Tibial artery (tissue), 4 donors: ENCODE data around the gene MKNK1.

Experiments used
- DNase-seq, 2 donors: peaks; one replicate each; pipeline ENCODE4 v3.0.0-alpha.2; 2019
- H3K27ac ChIP-seq, 2 donors: fragments of 200-600 bp; sonication (generic) in 1 of 2; 1 replicate in 1 of 2; 2 replicates in 1 of 2; pipeline ENCODE4 v1.5.1; 2018 to 2019; ENCODE audit warnings: mild to moderate bottlenecking in 1 of 2
- H3K27me3 ChIP-seq, 2 donors: fragments of 200-600 bp; sonication (generic) in 1 of 2; one replicate each; pipeline versions ENCODE4 v1.5.1 to v1.6.0; 2016 to 2019
- H3K36me3 ChIP-seq, 3 donors: fragments of 200-600 bp; sonication (generic) in 2 of 3; one replicate each; pipeline ENCODE4 v1.5.1; 2016 to 2019; ENCODE audit warnings: mild to moderate bottlenecking in 2 of 3
- H3K4me1 ChIP-seq, 4 donors: fragments of 200-600 bp; sonication (generic) in 2 of 4; 1 replicate in 3 of 4; 2 replicates in 1 of 4; pipeline ENCODE4 v1.5.1; 2016 to 2019
- H3K4me3 ChIP-seq, 2 donors: fragments of 200-600 bp; sonication (generic) in 1 of 2; 1 replicate in 1 of 2; 2 replicates in 1 of 2; pipeline ENCODE4 v1.5.1; 2018 to 2019; ENCODE audit warnings: mild to moderate bottlenecking in 2 of 2
- H3K9me3 ChIP-seq, 3 donors: fragments of 200-600 bp; sonication (generic) in 1 of 3; one replicate each; pipeline ENCODE4 v1.5.1; 2016 to 2019
- intact Hi-C: fragments of 100-400 bp; cut with DNase I; formaldehyde crosslinking; loops from one replicate; pipeline ENCODE4 v1.15.0; 2023; ENCODE audit warnings: low total_unique reads
- TF ChIP-seq, protein P1 (sequence below), 2 experiments: fragments of 200-600 bp in 1 of 2; fragments of 450-650 bp in 1 of 2; IDR thresholded peaks; one replicate each; pipeline ENCODE4 v1.5.1; 2017 to 2019; ENCODE audit warnings: antibody characterized with exemption in 2 of 2, mild to moderate bottlenecking in 1 of 2, moderate library complexity in 1 of 2

Gene MKNK1

DNA sequence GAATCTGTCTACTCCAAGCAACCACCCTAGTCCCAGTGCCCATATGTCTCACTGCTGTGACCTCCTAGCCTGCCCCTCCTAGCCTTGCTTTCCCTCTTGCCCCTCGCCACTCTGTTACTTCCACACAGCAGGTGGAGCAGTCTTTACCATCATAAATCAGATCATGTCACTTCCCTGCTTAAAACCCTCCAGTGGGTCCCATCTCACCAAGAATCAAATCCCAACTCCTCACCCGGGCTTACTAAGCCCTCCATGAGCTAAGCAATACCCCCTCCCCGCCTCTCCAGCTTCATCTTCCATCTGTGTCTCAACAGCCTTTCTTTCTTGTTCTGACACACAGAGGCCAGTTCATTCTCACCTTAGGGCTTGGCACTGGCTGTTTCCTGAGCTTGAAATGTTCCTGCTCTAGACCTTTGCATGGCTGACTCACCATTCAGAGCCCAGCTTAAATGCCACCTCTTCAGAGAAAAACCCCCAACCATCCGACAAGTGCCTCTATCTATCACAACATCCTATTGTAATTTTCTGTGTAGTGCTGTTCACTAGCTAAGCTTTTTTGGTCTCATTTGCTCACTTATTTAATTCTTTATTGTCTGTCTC lies 74.9 kb downstream of the MKNK1 start:
- TF ChIP-seq, protein P1, sequence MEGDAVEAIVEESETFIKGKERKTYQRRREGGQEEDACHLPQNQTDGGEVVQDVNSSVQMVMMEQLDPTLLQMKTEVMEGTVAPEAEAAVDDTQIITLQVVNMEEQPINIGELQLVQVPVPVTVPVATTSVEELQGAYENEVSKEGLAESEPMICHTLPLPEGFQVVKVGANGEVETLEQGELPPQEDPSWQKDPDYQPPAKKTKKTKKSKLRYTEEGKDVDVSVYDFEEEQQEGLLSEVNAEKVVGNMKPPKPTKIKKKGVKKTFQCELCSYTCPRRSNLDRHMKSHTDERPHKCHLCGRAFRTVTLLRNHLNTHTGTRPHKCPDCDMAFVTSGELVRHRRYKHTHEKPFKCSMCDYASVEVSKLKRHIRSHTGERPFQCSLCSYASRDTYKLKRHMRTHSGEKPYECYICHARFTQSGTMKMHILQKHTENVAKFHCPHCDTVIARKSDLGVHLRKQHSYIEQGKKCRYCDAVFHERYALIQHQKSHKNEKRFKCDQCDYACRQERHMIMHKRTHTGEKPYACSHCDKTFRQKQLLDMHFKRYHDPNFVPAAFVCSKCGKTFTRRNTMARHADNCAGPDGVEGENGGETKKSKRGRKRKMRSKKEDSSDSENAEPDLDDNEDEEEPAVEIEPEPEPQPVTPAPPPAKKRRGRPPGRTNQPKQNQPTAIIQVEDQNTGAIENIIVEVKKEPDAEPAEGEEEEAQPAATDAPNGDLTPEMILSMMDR (IDR thresholded peaks at IDR 0.05), result no peak
- Histone ChIP-seq H3K27me3 (peaks cover 0 to 51% of the 10 kb centered on the region in 2 donors), H3K4me1 (peaks cover 0 to 14% (median 6%) of the 10 kb centered on the region in 4 donors), H3K36me3 (no peaks in the 10 kb centered on the region), H3K4me3 (no peak overlapping the region), H3K9me3 (no peaks in the 10 kb centered on the region), H3K27ac (no peak overlapping the region)
- no peak for DNase-seq
- intact Hi-C loops, result loop anchor here (5.0 kb wide), 1 partner anchor 52 kb away; no protein-coding TSS in a partner anchor

DNA sequence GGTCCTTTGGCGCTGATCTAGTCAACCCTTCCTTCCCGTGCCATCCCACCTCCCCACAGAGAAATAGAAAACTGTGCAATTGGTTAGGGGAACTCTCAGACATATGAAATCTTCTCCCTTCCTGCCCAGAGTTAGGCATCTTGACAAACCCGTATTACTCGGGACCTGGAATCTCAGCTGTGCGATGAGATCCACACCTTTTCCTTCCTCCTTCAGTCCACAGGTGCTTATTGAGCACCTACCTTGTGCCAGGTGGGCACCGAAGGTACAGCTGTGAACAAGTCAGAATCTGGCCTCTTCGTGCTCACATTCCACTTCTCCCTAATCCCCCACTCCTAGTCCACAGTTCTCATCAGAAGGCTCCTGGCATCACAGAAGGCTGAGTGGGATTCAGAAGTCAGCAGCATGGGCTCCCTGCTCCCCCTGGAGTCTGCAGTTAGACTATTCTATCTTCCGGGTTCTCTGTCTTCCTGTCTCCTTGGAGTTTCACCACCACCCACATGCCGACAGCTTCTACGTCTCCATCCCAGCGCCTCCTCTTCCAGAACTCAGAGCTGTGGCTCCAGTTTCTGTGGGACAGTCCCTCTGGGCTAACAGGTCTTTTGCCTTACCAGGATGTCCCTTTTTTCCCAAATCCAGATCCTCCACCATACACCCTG lies 75.6 kb downstream of the MKNK1 start:
- no peak for DNase-seq
- intact Hi-C loops, result loop anchor here (1.0 to 5.0 kb wide), 2 partner anchors 51 to 122 kb away; no protein-coding TSS in a partner anchor
- TF ChIP-seq, protein P1 (IDR thresholded peaks at IDR 0.05), result no peak
- Histone ChIP-seq H3K4me3 (no peak overlapping the region), H3K4me1 (peaks cover 0 to 10% (median 3%) of the 10 kb centered on the region in 4 donors), H3K27me3 (peaks cover 0 to 51% of the 10 kb centered on the region in 2 donors), H3K27ac (no peak overlapping the region), H3K9me3 (no peaks in the 10 kb centered on the region), H3K36me3 (no peaks in the 10 kb centered on the region)

DNA sequence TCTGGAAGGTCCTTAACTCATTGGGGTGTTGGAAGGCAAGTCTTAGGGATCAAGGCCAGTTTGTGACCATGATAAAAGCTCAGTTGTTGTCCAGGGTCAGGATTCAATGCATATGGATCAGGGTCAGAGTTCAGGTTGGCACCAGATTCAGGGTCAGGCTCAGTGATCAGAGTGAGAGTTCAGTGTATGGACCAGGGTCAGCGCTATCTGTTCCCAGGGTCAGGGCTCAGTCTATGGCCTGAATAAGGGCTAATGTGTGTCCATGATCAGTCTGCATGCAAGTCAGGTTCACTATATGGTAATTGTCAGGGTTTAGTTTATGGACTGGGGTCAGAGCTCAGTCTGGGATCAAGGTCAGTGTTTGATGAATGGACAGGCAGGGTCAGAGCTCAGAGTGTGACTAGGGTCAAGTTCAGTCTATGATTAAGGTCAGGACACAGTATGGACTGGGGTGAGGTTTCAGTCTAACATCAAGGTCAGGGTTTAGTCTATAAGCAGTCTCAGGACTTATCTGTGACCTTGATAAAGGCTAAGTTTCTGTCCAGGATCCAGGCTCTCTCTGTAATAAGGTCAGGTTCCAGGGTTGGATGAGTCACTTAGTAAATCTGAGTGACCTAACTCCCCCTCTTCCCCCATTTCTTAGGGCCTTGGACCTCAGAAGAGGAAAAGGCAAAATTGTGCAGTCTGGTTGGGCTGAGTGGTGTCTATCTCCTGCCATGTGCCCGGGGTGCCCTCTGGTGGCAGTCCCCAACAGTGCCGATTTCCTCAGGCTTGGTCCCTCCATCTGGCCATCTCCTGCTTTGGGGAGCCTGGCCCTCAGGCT lies 76.4 kb downstream of the MKNK1 start:
- intact Hi-C loops, result loop anchor here (1.0 to 5.0 kb wide), 3 partner anchors 50 to 121 kb away; no protein-coding TSS in a partner anchor
- TF ChIP-seq, protein P1 (IDR thresholded peaks at IDR 0.05), result peak; percentile 88 to 93
- peak; percentile 84 to 87 for DNase-seq
- H3K27ac ChIP-seq, result no peak overlapping the region
- H3K4me1 ChIP-seq, result peaks cover 0 to 8% (median under 1%) of the 10 kb centered on the region in 4 donors
- no peaks in the 10 kb centered on the region for H3K36me3 ChIP-seq
- H3K4me3 ChIP-seq, result no peak overlapping the region
- H3K9me3 ChIP-seq, result no peaks in the 10 kb centered on the region
- peaks cover 0 to 51% of the 10 kb centered on the region in 2 donors for H3K27me3 ChIP-seq

DNA sequence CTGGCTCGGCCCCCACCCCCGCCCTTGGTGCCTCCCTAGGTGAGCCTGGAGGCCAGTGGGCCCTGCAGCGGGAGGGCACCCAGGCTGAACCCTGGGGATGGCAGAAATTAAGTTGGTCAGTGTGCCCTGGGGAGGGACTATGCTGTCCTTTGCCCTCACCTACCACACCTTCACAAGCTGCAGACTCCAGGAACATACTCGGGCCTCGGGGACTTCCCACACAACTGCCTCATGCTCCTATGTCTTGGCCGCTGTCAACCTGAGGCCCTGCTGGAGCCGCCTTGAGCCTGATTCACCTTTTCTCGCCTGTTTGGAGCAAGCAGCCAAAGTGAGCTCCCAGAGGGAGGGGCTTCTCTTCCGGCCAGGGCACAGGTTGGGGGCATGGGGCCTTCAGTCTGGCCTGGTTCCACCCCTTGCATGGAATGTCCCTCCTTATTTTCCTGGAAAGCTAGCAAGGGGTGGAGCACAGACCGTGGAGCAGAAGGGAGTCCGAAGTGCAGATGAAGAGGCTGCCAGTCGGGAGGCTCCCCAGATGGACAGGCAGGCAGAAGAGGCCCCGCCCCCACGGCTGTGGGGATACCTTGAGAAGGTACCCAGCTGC lies 77.3 kb downstream of the MKNK1 start:
- H3K27me3 ChIP-seq, result peaks cover 0 to 51% of the 10 kb centered on the region in 2 donors
- H3K9me3 ChIP-seq, result no peaks in the 10 kb centered on the region
- no peak overlapping the region for H3K4me3 ChIP-seq
- H3K36me3 ChIP-seq, result no peaks in the 10 kb centered on the region
- H3K27ac ChIP-seq, result no peak overlapping the region
- TF ChIP-seq, protein P1 (IDR thresholded peaks at IDR 0.05), result no peak
- intact Hi-C loops, result loop anchor here (2.0 to 5.0 kb wide), 2 partner anchors 49 to 80 kb away; no protein-coding TSS in a partner anchor
- H3K4me1 ChIP-seq, result peaks cover 0 to 8% (median 0%) of the 10 kb centered on the region in 4 donors
- no peak for DNase-seq

DNA sequence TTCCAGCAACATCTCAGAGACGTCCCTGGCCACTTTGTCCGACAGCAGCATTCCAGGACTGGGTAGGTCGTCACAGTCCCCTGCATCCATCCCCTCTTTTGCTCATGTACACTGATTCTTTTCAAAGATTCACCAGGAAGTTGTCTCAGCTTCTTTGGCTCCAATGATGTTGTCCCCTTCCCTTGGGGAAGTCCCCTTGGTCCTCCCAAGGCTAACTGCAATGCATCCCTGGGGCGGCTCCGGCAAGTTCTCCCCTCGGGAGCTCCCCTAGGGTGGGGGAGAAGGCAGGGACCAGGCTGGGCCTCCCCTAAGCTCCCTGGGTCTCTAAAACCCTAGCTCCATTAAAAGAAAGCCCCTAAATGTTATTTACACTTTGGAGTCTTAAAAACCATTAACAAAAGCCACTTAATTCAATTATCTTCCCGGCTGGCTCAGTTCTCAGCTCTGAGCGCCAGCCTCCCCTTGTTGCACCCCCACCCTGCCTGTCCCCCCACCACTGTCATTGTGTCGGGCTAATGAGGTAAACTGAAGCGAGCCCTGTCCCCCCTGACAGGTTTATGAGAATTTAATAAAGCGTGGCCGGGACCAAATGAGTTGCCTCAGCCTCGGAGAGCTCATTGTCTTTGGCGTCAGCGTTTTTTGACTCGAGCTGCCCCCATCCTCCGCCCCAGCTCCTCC lies 77.9 kb downstream of the MKNK1 start:
- Histone ChIP-seq H3K4me1 (peaks cover 0 to 8% (median 0%) of the 10 kb centered on the region in 4 donors), H3K9me3 (no peaks in the 10 kb centered on the region), H3K27me3 (peaks cover 0 to 51% of the 10 kb centered on the region in 2 donors), H3K36me3 (no peaks in the 10 kb centered on the region), H3K4me3 (no peak overlapping the region), H3K27ac (no peak overlapping the region)
- DNase-seq, result no peak
- intact Hi-C loops, result loop anchor here (2.0 to 5.0 kb wide), 2 partner anchors 49 to 79 kb away; no protein-coding TSS in a partner anchor
- TF ChIP-seq, protein P1 (IDR thresholded peaks at IDR 0.05), result no peak
